Hematopoietic multipotent progenitor cell treated with erythropoietin and hydrocortisone succinate and interleukin-3 and kit ligand, for 17 days (in vitro differentiated cells): ENCODE data around the gene R3HCC1L.
"Not testable (repeated sequence)": the region's sequence is repeated elsewhere in the genome, so short reads cannot be mapped to it uniquely, and the experiment has no call there.

ENCODE experiments used
- DNase-seq: peaks from one replicate; pipeline ENCODE4 v3.0.0-alpha.2; 2015; ENCODE audit warnings: low spot score

The R3HCC1L gene

GRCh38 chr10:98131619-98132018, 2.8 kb upstream of the R3HCC1L start:
- no peak for DNase-seq

- DNase-seq = not testable (repeated sequence)
Measured at GRCh38 chr10:98133075-98133752, 1.2 kb upstream of the R3HCC1L start.

GRCh38 chr10:98134117-98134430, 383 bp upstream of the R3HCC1L start:
- no peak for DNase-seq

GRCh38 chr10:98135222-98135899, 904 bp downstream of the R3HCC1L start:
- peak; percentile 31 for DNase-seq

- DNase-seq = not testable (repeated sequence)
Measured at GRCh38 chr10:98136775-98137174, 2.3 kb downstream of the R3HCC1L start.

GRCh38 chr10:98138031-98138430, 3.6 kb downstream of the R3HCC1L start:
- no peak for DNase-seq

- DNase-seq = no peak
Measured at GRCh38 chr10:98139431-98139830, 5.0 kb downstream of the R3HCC1L start.

GRCh38 chr10:98141484-98142073, 7.1 kb downstream of the R3HCC1L start:
- no peak for DNase-seq

GRCh38 chr10:98144985-98145384, 10.5 kb downstream of the R3HCC1L start:
- DNase-seq = no peak

GRCh38 chr10:98149858-98150257, 15.4 kb downstream of the R3HCC1L start:
- DNase-seq = no peak

GRCh38 chr10:98150544-98150943, 16.1 kb downstream of the R3HCC1L start:
- no peak for DNase-seq

- DNase-seq = not testable (repeated sequence)
Measured at GRCh38 chr10:98152778-98153177, 18.3 kb downstream of the R3HCC1L start.

- not testable (repeated sequence) for DNase-seq
Measured at GRCh38 chr10:98153213-98153958, 18.9 kb downstream of the R3HCC1L start.

- no peak for DNase-seq
Measured at GRCh38 chr10:98154076-98154475, 19.6 kb downstream of the R3HCC1L start.

- no peak for DNase-seq
Measured at GRCh38 chr10:98158576-98158975, 24.1 kb downstream of the R3HCC1L start.

- no peak for DNase-seq
Measured at GRCh38 chr10:98163941-98164340, 29.5 kb downstream of the R3HCC1L start.

- no peak for DNase-seq
Measured at GRCh38 chr10:98167191-98167590, 32.7 kb downstream of the R3HCC1L start.

- no peak for DNase-seq
Measured at GRCh38 chr10:98168147-98168546, 33.7 kb downstream of the R3HCC1L start.

GRCh38 chr10:98168766-98169165, 34.3 kb downstream of the R3HCC1L start:
- no peak for DNase-seq

GRCh38 chr10:98169379-98169778, 34.9 kb downstream of the R3HCC1L start:
- DNase-seq = no peak

GRCh38 chr10:98170249-98171117, 36.0 kb downstream of the R3HCC1L start:
- DNase-seq = peak; percentile 81

- no peak for DNase-seq
Measured at GRCh38 chr10:98172073-98172472, 37.6 kb downstream of the R3HCC1L start.
